GM12878 (cell line): ENCODE data around the gene ASCC2. TPM values are rescaled to one million over a fixed set of nuclear protein-coding genes. Genes with fewer than 3 reads are reported as not detected.

Experiments
- ATAC-seq: fragments of 200-7000 bp; cut with Tn5 transposase; 3 replicates; pipeline ENCODE4 v1.9.1; 2020; ENCODE audit warnings: mild to moderate bottlenecking, moderate library complexity
- BruUV-seq: library from RNA; stranded (reverse); fragments of 400-500 nt; replicated peaks from 2 replicates; lab custom pipeline; 2021; lab: Mats Ljungman, UMichigan
- CTCF ChIA-PET: fragments of 300-600 bp; sonication (Branson Sonifier 250); formaldehyde crosslinking; extraction: SDS; loops from one replicate; lab custom pipeline; 2021; ENCODE audit warnings: inconsistent platforms; lab: Yijun Ruan, JAX
- POLR2A ChIA-PET: fragments of 350-600 bp; formaldehyde crosslinking; extraction: SDS; loops from one replicate; lab custom pipeline; 2021; ENCODE audit warnings: inconsistent platforms; lab: Charles Lee
- RAD21 ChIA-PET: fragments of 300-600 bp; sonication (Branson Sonifier 250); formaldehyde crosslinking; loops from one replicate; lab custom pipeline; 2023; ENCODE audit warnings: antibody characterized with exemption; ENCODE audit not compliant: unreplicated experiment; lab: Charles Lee
- SMC1A ChIA-PET: fragments of 300-600 bp; sonication (Branson Sonifier 250); formaldehyde crosslinking; loops from one replicate; lab custom pipeline; 2023; ENCODE audit not compliant: unreplicated experiment, uncharacterized antibody; lab: Charles Lee
- DNase-seq: peaks from one replicate; pipeline ENCODE4 v3.0.0-alpha.2; 2011; ENCODE audit warnings: low read depth, low spot score
- FAIRE-seq: peaks from 3 replicates; lab custom pipeline; 2011; peaks lifted over from hg19 to GRCh38; lab: Jason Lieb, UNC
- H2AFZ ChIP-seq: 2 replicates; pipeline ENCODE4 v1.6.0; 2011; ENCODE audit warnings: low read depth, low read length, control low read depth; ENCODE audit not compliant: control insufficient read depth
- H3K27ac ChIP-seq: 2 replicates; pipeline ENCODE4 v1.5.1; 2011; ENCODE audit warnings: control low read depth; ENCODE audit not compliant: control insufficient read depth, insufficient read depth
- H3K27me3 ChIP-seq, 2 experiments: replicated peaks in 1 of 2; 2 replicates each; pipeline versions ENCODE4 v1.6.0 to v1.6.1; 2011; ENCODE audit warnings: low read length in 1 of 2; ENCODE audit not compliant: control insufficient read depth in 2 of 2, insufficient read depth in 2 of 2
- H3K36me3 ChIP-seq, 2 experiments: 2 replicates each; pipeline ENCODE4 v1.5.1; 2011; ENCODE audit warnings: low read length in 1 of 2; ENCODE audit not compliant: control insufficient read depth in 2 of 2, insufficient read depth in 2 of 2
- H3K4me1 ChIP-seq: 2 replicates; pipeline ENCODE4 v1.6.1; 2011; ENCODE audit warnings: mild to moderate bottlenecking, low read length, moderate library complexity, mixed read lengths; ENCODE audit not compliant: control insufficient read depth, insufficient read depth
- H3K4me2 ChIP-seq: 2 replicates; pipeline ENCODE4 v1.6.0; 2011; ENCODE audit warnings: control low read depth; ENCODE audit not compliant: control insufficient read depth, insufficient read depth
- H3K4me3 ChIP-seq: fragments of 200-600 bp; sonication (generic); 2 replicates; pipeline ENCODE4 v1.5.1; 2016
- H3K79me2 ChIP-seq: 2 replicates; pipeline ENCODE4 v1.6.0; 2011; ENCODE audit warnings: low read length; ENCODE audit not compliant: control insufficient read depth, insufficient read depth
- H3K9ac ChIP-seq: 2 replicates; pipeline ENCODE4 v1.8.0; 2011; ENCODE audit warnings: low read length, control low read depth, mixed read lengths; ENCODE audit not compliant: control insufficient read depth, insufficient read depth
- H3K9me3 ChIP-seq: replicated peaks from 3 replicates; pipeline ENCODE4 v1.5.1; 2011; ENCODE audit warnings: mild to moderate bottlenecking, low read length; ENCODE audit not compliant: control insufficient read depth, insufficient read depth
- H4K20me1 ChIP-seq: 2 replicates; pipeline ENCODE4 v1.6.0; 2011; ENCODE audit not compliant: control insufficient read depth, insufficient read depth
- MLLT1 ChIP-seq: fragments of 450-650 bp; IDR thresholded peaks from 2 replicates; pipeline ENCODE4 v1.6.1; 2016; ENCODE audit warnings: mild to moderate bottlenecking
- RCOR1 ChIP-seq: conservative IDR thresholded peaks from 2 replicates; pipeline ENCODE4 v1.6.1; 2012; ENCODE audit warnings: low read depth, low read length, improper control_type of control experiment
- RFX5 ChIP-seq: IDR thresholded peaks from 2 replicates; pipeline ENCODE4 v1.6.1; 2011; ENCODE audit warnings: low read depth, low read length, improper control_type of control experiment
- SRF ChIP-seq, 2 experiments: IDR thresholded peaks; 2 replicates each; pipeline ENCODE4 v1.6.1; 2011; ENCODE audit warnings: low read depth in 2 of 2, low read length in 2 of 2, mild to moderate bottlenecking in 1 of 2, moderate library complexity in 1 of 2
- STAT3 ChIP-seq: IDR thresholded peaks from 2 replicates; pipeline ENCODE4 v1.6.1; 2011; ENCODE audit warnings: low read depth, low read length, improper control_type of control experiment
- SUPT20H ChIP-seq: IDR thresholded peaks from 2 replicates; pipeline ENCODE4 v1.6.1; 2011; ENCODE audit warnings: low read depth, mild to moderate bottlenecking, low read length, moderate library complexity, borderline replicate concordance; ENCODE audit not compliant: control insufficient read depth
- USF2 ChIP-seq: IDR thresholded peaks from 2 replicates; pipeline ENCODE4 v1.6.1; 2011; ENCODE audit warnings: low read depth, low read length, improper control_type of control experiment, borderline replicate concordance
- WGBS: methylation state at CpG from one replicate; pipeline ENCODE4 v1.1.6; 2016; ENCODE audit warnings: low lambda C conversion rate; ENCODE audit not compliant: insufficient replicate concordance, insufficient coverage; ENCODE audit errors: missing lambda C conversion rate; 5-methylcytosine and 5-hydroxymethylcytosine counted together
- in situ Hi-C: fragments of 300-500 bp; cut with MboI; formaldehyde crosslinking; loops from 9 replicates; pipeline ENCODE4 v1.14.3; 2018; ENCODE audit warnings: mixed read lengths
- intact Hi-C: fragments of 100-400 bp; cut with micrococcal nuclease; formaldehyde crosslinking; loops from one replicate; pipeline ENCODE4 v1.14.2; 2022; ENCODE audit not compliant: unreplicated experiment
- polyA plus RNA-seq, 11 experiments: library from polyadenylated mRNA; depleted of rRNA in 4 of 11; unstranded in 6 of 11; stranded (reverse) in 5 of 11; fragments of >200 nt; fragmentation: Nextera tagmentation in 4 of 11; fragmentation: Illumina TruSeq in 1 of 11; extraction: Ambion mirVana in 4 of 11; extraction: Trizol in 1 of 11; gene quantifications; 1 replicate in 1 of 11; 2 replicates in 10 of 11; pipeline versions ENCODE4 v1.2.1 to v1.2.3, GENCODE V29; 2011 to 2016; ENCODE audit warnings: inconsistent platforms in 2 of 11, missing spikeins in 2 of 11, low read depth in 1 of 11
- total RNA-seq, 4 experiments: library from RNA; depleted of rRNA in 3 of 4; stranded (reverse); fragments of >200 nt in 3 of 4; fragmentation: Illumina TruSeq in 1 of 4; extraction: Trizol in 1 of 4; gene quantifications; 2 replicates each; pipeline versions ENCODE4 v1.2.1 to v1.2.3, GENCODE V29; 2013 to 2021

The ASCC2 gene
- total and polyA plus RNA-seq, 10 of the 15 experiments (the other 5 are each of a cell fraction or from before 2014, with no cell fraction given) = 5.3 to 91.4 (median 56.5) TPM

DNA sequence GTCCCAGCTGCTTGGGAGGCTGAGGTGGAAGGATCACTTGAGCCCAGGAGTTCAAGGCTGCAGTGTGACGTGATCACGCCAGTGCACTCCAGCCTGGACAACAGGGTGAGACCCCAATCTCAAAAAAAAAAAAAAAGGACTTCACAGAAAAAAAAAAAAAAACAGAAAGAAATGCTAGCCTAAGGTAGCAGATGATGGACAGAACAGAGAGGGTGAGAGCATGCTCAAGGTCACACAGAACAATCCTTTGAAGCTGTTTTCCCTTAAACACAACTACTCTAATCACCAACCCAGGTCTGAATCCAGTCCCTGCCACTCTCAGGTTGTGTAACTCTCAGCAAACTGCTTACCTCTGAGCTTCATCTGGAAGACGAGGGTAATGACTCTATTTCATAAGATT is 81.0 kb downstream of the ASCC2 start:
- H3K27ac ChIP-seq = no peak overlapping the region
- RAD21 ChIA-PET = no interaction called here
- H3K4me2 ChIP-seq = no peak overlapping the region
- H3K9ac ChIP-seq = no peak overlapping the region
- SMC1A ChIA-PET = interaction anchor here (1.5 kb wide), 1 partner anchor 10 kb away, joined by 4 read pairs; the partner anchor contains the start of genes UQCR10 and ZMAT5
- in situ Hi-C loops = no loop called here
- no peak overlapping the region for H3K4me3 ChIP-seq
- ATAC-seq = no peak
- H3K27me3 ChIP-seq = no peaks in the 10 kb centered on the region
- 91% methylated on average over 3 of the region's 3 CpGs for WGBS
- no peak overlapping the region for H2AFZ ChIP-seq
- TF ChIP-seq STAT3 (no peak), USF2 (no peak), SRF (IDR thresholded peaks at IDR 0.05; ENCODE audit: low read depth in 2 of 2, low read length in 2 of 2) (no peak), SUPT20H (no peak), RFX5 (no peak), MLLT1 (no peak), RCOR1 (no peak)
- intact Hi-C loops = no loop called here
- H4K20me1 ChIP-seq = no peaks in the 10 kb centered on the region
- DNase-seq = no peak
- CTCF ChIA-PET = no interaction called here
- H3K79me2 ChIP-seq = no peaks in the 10 kb centered on the region
- no peaks in the 10 kb centered on the region for H3K9me3 ChIP-seq
- H3K36me3 ChIP-seq = no peaks in the 10 kb centered on the region
- POLR2A ChIA-PET = no interaction called here
- no TSS peak for BruUV-seq
- FAIRE-seq = no peak
- no peaks in the 10 kb centered on the region for H3K4me1 ChIP-seq
